Stimulated activated CD8-positive, alpha-beta memory T cell treated with anti-CD3 and anti-CD28 coated beads, Interleukin-7, amount 100 ng/mL, for 24 hours (primary cell): ENCODE data around the gene SCUBE1.

Source experiments
- DNase-seq: peaks from one replicate; pipeline ENCODE4 v3.0.0-alpha.2; 2020; ENCODE audit warnings: low read depth

The SCUBE1 gene

DNA sequence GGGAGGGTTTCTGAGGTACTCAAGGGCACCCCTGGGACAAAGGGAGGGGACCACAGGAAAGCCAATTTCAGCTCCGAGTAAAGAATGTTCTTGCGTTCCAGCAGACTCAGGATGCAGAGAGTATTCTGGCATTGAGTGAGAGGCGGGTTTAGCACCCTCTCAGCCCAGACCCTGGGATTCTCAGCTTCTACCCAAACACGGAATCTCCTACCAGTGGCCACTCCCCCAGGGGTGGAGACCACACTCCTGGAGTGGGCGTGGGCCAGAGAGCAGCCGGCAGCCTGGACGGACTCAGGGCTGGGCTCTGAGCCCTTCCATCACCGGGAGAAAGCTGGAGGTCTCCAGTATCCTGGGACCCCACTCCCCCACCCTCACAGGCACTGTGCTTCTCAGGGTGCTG is 130.1 kb downstream of the SCUBE1 start:
- no peak for DNase-seq

DNA sequence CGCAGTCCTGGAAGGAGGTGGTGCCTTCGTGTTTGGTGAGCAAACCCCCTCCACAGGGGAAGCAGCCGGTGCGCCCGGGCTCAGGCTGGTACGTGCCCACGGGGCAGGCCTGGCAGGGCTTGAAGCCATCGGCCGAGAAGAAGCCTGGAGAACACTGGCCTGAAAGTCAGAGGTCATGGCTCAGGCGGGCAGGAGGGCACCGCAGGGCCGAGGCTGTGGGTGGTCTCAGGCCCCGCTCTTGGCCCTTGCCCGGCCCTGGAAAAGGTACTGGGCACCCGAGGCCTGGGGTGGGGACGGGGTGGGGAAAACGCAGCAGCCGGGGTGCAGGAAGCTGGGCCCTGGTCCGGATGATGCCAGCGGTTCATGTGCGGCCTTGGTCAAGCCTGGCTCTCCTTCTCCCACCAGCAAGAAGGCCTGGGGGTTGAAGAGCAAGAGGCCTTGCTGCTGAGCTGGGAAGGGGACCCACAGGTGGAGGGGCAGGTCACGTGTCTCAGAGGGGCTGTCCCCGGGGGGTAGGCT is 130.7 kb downstream of the SCUBE1 start:
- no peak for DNase-seq

DNA sequence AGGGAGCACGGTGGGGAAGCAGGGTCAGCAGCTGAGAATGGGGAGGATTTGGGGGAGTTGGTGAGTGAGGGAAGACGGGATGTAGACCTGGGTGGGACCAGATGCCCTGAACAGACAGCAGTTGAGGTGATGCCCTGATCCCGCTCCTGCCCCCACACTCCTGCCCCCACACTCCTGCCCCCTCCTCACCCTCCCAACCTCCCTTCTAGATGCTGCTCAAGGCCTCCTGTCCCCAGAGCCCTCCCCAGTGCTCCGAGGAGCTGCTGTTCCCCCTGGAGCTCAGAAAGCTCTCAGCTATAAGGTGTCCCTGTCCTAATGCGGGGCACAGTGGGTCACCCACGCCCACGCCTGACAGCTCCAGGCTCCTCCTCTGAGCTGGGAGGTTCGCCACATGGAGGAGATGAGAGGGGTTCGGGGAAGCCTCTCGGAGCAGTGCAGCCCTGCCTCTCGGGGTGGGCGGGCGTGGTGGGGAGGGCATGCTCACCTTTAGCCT is 131.2 kb downstream of the SCUBE1 start:
- DNase-seq = no peak

DNA sequence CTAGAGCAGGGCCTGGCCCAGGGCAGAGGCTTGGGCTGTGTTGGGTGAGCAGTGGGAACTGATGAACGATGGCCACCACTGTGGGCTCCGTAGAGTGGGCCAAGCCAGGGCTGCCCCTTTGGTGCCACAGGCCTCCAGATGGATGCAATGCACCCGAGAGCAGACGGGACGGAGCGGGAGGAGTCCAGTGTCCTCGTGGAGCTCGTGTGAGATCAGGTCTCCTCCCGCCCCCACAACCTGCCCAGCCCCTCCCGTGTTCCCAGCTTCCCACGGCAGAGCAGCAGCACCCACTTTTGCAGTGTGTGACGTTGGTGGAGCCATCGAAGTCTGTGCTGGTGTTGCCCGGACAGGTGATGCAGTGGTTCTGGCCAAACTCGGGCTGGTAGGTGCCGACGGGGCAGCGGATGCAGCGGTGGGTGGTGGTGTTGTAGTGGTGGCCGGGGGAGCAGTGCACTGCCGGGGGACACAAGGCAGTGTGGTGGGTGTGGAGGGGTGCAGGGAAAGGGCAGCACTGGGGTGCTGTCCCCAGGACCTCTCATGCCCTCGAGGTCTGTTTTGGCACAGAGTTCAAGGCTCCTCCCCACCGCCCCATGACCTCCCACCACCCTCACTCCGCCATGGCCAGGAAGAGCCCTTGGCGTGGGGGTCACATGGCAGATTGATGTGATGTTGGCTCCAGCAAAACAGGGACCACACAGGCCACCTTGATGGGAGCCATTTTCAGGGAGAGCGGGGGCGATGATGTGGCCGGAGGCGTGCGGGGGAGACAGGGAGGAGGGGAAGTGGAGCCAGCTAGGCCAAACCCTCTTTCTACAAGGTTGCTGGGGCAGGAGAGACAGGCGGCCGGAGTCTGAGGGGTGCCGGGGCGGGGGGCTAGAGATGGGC is 132.3 kb downstream of the SCUBE1 start:
- DNase-seq = no peak

DNA sequence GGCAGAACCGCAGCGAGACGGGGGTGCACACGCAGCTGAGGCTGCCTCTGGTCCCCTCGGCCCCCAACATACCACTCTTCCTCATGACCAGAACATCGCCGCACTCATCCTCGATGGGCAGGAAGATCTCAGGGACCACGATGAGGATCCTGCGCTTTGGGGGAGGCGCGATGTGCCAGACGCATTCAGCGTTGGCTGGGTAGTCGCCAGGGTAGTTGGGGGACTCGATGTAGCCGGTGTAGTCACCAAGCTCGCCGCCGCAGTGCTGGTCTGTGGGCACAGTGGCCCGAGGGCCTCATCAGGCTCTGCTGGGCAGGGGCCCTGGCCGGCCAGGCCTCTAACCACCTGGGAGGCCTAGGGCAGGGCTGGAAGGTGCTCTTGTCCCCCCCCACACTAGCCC is 133.2 kb downstream of the SCUBE1 start:
- no peak for DNase-seq

DNA sequence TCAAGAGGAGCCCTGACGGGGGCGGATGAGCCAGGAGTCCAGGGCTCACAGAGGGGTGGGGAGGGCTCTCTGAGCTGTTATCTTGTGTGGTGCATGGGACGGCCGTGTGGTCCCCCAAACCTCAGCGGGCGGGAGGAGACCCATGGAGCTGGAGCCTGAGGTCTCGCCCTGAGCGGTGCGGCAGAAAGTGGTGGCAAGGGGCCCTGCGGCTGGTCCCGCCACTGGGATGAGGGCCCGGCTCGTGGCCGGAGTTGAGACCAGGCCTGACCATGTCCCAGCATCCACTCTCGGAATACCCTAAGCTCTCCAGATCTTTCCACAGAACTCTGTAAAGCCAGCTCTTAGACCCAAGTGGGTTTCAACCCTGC is 133.7 kb downstream of the SCUBE1 start:
- DNase-seq = no peak

DNA sequence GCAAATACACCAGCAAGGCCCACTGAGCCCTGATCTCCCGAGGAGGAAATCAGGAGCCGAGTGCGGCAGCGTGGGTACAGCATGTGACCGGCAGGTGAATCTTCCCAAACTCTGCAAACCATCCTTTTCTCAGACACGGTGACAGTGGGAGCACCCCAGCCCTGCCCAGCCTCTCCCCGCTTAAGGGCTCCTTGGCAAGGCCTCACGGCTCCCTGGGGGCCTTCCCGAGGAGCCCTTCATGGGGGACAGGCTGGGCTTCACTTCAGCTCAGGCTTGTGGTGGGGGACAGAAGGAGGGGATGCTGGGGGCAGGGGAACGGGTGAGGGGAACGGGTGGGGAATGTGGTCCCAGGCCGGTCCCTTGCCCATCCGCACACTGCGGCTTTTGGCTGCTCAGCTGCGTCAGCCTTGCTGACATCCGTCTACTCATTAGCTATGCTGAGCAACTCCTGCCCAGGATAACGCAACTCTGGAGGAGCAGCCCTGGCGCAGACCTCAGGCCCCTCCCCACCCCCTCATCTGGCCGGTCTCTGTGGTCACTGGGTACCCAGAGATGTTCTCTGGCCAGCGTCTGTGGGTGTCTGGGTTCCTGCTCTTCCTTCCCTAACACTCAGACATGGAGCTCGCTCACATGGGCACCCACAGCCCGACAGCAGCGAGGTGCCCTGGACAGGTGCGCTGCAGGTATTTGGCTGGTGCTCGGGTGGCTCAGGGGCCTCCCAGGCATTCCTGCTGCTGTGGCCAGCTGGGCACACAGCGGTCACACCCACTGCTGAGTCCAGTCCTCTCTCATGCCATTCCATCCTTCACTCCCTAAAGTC is 134.3 kb downstream of the SCUBE1 start:
- no peak for DNase-seq

DNA sequence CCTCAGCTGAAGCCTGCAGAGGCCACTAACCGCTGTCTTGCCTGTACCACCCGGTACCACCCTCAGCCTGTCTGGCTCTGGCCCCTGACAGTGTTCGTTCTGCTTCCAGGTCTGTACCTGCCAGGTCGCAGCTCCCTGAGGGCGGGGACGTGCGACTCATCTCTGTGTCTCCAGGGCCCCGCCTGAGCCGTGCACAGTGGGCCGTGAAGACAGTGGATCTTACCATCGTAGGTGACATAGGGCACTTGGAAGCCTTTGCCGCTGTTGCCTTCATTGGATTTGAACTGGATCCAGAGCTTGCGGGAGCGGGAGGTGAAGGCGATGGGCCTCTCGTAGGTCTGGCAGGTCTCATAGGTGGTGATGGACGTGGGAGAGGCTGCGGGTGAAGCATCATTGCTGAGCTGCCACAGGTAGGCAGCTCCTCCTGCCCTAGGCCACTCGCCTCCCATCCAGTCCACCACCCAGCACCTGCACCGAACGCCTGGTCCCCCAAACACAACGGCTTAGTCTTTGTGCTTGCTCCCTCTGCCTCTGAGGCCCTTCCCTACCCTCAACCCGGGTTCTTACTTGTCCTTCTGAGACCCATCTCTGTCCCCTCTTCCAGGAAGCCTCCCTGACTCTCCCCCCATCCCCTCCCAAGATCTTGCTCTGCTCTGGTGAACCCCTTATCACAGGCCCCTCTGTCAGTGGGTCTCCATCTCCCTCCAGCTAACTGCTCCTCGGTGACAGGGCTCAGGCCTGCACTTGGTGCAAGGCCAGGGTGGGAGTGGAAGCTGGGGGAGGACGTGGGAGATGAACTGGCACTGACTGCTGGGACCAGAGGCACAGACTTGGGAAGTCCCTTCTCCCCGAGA is 135.1 kb downstream of the SCUBE1 start:
- no peak for DNase-seq

DNA sequence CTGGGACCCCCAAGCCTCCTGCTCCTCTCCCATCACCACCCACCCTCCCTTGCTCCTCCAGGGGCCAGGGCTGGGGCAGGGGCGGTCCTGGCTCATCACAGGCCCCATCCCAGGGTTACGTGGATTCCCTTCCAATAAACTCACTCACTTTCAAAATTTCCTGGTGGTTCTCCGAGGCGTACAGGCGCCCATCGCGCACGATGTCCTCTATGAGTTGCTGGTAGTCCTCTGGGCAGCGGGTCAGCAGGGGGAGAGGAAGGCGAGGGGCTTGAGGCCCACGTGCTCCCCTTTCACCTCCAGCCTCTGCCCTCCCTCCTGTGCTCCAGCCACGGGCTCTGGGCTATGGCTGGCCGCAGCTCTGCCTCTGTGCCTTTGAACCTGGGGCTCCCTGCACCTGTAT is 135.8 kb downstream of the SCUBE1 start:
- DNase-seq = no peak

DNA sequence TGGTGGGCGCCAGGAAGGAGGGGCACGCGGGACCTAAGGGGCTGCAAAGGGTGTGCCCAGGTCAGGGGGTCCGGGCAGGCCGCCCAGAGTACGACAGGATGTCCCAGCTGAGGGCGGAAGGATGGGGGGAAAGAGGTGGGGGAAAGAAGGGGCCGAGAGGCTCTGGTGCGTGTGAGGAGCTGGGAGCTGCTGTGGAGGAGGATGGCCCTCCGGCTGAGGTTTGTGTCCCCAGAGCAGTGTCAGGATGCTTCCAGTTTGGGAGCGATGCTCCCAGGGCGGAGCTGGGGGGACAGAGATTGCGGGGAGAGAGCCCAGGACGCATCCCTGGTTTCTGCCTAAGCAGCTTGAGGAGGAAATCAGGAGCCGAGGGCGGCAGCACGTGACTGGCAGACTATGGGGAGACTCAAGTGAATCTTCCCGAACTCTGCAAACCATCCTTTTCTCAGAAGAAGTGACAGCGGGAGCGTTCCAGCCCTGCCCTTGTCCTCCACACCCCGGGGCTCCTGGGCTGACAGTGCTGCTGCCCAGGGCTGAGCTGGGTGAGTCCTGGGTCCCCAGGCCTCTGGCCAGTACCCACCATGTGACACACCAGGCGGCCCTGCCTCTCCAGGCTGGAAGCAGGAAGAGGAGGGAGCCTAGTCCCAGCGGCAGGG is 136.5 kb downstream of the SCUBE1 start:
- DNase-seq = no peak

DNA sequence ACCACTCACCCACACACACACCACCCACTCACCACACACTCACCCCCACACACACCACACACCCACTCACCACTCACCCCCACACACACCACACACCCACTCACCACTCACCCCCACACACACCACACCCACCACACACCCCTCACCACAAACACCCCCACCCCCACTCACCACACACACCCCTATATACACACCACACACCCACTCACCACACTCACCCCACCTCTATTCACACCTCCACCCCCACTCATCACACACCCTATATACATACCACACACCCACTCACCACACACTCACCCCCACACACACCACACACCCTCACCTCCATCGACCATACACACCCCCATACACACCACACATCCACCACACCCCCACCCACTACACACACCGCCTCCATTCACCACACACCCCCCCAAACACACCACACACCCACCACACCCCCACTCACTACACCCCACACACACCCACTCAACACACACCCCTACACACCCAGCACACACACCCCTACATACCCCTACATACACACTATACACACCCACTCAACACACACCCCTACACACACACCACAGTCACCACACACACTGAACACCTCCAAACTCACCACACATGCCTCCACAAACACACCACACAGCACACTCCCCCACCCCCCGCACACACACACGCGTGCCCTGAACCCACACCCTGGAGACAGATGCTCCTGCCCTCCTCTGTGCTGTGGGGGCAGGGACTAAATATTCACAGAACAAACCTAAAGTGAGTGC is 137.2 kb downstream of the SCUBE1 start:
- DNase-seq = no peak

DNA sequence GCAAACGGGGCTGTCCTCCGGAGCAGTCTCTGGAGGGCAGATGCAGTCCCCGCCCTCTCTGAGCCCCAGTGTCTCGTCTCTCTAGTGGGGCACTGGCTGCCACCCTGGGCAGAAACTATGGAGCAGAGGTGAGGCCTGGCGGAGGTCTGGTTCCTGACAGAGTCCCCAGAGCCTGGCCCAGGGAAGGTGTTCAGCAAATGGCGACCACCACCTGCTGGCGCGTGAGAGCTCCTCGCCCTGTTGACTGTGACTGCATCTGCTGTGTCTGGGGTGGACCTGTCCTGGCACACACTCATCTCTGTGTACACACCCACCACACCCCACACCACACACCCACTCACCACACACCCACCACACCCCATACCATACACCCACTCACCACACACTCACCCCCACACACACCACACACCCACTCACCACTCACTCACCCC is 137.9 kb downstream of the SCUBE1 start:
- DNase-seq = no peak

DNA sequence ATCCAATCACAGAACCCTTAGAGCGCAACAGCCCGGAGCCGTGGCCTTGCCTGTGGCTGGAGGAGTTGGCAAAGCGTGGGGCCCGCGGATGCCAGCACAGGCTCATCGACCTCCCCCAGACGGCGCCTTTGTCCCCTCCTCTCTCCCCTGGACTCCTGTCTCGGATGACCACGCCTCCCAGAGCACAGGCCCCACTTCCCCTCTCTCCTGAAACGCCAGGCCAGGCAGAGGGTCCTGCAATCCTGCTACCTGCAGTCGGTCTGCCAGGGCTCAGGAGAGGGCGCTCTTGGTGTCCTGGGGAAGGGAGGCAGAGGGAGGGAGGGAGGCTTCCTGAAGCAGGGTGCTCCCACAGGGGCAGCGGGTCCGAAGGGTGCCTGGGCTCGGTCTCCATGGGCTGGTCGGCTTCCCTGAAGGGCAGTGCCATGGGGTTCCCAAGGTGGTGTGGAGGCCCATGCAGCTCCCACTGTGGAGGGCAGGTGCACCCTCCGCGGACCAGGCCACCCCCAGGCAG is 139.6 kb downstream of the SCUBE1 start:
- DNase-seq = no peak

DNA sequence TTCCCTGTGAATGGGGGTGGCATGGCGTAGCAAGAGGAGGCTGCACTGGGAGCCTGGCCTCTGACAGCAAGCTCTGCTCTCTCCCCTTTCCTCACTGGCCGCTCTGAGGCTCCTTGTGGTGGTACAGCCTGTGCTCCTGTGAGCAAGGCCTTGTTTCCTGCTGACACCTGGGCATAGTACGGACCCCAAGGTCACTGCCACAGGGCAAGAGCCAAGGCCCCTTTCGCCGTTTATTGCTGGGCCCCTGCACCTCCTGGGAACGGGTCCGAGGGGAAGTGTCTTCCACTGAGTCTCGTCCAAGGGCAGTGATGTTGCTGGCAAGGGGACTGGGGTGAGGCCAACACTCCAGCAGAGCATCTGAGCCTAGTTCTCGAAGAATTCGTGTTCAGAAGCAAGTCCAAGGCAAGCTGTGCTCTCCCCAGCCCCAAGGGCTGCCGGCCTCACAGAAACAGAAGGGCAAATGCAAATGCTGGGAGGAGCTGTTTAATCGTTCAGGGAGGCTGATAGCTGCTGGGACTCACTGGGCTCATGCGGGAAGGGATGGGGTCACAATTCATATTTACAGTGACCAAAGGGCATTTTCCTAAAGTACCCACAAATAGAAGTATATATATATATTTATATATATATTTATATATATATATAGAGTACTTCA is 140.3 kb downstream of the SCUBE1 start:
- no peak for DNase-seq

DNA sequence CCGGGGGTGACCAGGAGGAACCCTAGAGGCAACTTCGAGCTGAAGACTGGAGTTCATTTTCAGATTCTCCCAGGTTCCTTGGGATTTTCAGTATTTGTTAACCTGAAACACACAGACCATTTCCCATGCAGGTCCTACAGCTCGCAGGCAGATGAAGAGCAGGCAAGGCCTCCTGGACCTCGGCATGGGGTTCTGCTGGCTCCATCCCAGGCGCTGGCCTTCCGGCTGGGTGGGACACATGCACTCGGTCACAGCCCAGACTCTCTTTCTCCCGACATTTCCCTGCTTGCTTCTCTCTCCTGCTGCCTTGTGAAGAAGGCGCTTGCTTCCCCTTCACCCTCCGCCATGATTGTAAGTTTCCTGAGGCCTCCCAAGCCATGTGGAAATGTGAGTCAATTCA is 140.8 kb downstream of the SCUBE1 start:
- DNase-seq = no peak

DNA sequence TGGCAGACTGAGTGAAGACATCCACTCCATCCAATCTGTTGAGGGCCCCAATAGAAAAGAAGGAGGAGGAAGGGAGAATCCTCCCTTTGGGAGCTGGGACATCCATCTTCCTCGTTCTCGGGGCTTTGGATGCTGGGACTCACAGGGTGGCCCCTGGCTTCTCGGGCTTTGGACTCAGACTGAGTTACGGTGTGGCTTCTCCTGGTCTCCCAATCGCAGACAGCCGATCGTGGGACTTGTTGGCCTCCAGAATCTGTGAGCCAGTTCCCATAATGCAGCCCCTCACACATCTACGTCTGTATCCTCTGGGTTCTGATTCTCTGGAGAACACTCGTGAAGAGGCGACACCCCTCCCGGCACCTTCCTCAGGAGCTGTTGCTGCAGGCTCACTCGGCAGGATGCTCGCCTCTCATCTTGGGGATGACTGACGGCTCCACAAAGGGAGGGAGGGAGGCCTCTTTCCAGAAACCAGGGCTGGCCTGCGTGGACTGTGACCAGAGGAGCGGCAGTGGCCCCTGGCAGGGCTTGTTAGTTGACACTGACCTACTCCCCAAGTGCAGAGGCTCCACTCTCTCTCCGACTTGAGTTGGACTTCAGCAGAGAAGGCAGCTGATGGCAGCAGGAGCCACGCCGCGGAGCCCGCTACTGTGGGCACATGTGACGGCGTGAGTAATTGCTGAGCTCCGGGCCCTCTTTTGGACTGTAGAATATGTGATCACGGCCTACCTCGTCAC is 141.5 kb downstream of the SCUBE1 start:
- no peak for DNase-seq

DNA sequence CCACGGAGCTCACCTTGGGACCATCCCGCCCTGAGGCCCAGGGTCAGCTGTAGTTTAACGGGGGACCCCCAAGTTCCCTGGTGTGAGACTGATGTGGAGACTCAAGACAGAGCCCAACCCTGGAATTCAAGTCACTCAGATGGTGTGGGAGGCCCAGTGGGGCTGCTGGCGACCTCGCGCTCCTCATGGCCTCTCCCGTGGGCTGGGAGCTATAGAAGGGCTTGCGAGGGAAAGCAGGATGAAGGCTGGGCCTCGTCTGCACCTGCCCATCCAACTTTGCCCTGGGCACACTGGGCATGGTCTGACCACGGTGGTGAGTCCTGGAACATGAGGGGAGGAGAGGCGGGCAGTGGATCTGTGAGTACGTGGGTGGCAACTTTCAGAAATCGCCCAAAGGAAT is 142.6 kb downstream of the SCUBE1 start:
- DNase-seq = no peak

DNA sequence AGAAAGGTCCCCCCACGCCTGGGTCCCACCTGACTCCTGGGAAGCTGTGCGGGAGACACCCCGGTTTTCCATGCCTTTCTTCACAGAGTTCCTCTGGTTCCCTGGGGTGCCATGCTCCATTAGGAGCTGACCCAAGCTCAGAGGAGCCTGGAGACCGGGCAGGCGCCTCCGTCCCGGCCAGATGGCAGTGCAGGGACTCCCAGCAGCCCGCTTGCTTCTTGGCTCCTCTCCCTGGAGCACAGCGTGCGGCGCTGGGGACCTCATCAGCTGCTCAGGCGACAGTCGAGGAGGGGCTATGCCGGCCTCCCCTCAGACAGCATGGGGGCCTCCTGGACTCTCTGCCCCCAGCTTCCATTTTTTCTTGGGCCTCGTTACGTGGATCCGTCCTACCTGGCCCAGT is 143.1 kb downstream of the SCUBE1 start:
- no peak for DNase-seq

DNA sequence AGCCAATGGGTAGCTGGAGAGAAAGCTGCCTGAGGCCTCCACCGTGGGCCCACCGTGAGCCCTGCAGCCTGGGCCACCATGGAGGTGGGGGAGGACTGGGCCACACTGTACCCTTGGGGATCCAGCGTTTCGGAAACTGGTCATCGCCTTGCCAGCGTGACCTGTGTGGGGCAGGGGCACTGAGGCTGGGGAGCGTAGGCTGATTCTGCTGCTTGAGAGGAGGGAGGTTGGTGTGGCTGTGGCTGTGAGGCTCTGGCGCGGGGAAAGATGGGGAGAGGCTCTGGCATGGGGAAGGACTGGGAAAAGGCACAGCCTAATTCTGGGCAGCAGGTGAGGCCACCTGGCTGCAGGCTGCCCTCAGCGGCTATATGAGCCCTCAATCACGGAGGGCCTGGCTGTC is 143.6 kb downstream of the SCUBE1 start:
- DNase-seq = no peak
